ENCODE measurements around the gene ZBTB24. TPM values are rescaled to one million over a fixed set of nuclear protein-coding genes. Genes with fewer than 3 reads are reported as not detected.
A peak's percentile ranks its signal among the peaks of the same experiment; 100 is the strongest.

The ZBTB24 gene
- total and polyA plus RNA-seq, 2 of the 13 experiments (the other 11 are each of a cell fraction or from before 2014, with no cell fraction given), result 1.5 to 6.2 TPM

DNA sequence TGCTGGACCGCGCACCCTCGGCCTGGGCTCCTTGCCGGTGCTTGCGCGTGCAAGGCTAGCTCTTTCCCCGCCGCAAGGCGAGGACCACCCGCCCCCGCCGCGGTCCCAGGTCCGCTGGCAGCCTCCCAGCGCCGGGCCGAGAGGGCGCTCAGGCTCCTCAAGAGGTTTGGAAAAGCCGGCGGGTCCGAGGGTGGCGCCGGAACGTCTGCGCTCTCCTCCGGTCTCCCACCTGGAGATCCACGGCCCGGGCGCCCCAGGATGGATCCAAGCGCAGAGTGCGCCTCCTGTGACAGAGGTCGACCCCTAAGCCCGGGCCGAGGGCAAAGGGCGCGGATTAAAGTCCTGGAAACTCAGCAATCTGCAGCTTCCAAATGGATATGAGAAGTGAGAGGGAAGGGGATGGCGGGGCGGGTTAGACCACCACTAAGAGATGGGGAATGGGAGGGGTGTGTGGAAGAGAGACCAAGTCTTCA is 26.9 kb downstream of the ZBTB24 start (continued):
- TF ChIP-seq HMGA1 (CRISPR knock-in tag; conservative IDR thresholded peaks at IDR 0.05), result no peak
- TF ChIP-seq ZFP36L2 (CRISPR knock-in tag; IDR thresholded peaks at IDR 0.05), result no peak
- TF ChIP-seq KAT2B (IDR thresholded peaks at IDR 0.05; ENCODE audit: borderline replicate concordance, low read depth, low read length), result no peak
- TF ChIP-seq LCORL (IDR thresholded peaks at IDR 0.05), result no peak
- peak; percentile 43; the same call in 1 of the 2 replicates for TF ChIP-seq LCORL (CRISPR knock-in tag; IDR thresholded peaks at IDR 0.05)
- TF ChIP-seq ARHGAP35 (CRISPR knock-in tag; IDR thresholded peaks at IDR 0.05; ENCODE audit: borderline replicate concordance), result no peak
- TF ChIP-seq, protein P1, sequence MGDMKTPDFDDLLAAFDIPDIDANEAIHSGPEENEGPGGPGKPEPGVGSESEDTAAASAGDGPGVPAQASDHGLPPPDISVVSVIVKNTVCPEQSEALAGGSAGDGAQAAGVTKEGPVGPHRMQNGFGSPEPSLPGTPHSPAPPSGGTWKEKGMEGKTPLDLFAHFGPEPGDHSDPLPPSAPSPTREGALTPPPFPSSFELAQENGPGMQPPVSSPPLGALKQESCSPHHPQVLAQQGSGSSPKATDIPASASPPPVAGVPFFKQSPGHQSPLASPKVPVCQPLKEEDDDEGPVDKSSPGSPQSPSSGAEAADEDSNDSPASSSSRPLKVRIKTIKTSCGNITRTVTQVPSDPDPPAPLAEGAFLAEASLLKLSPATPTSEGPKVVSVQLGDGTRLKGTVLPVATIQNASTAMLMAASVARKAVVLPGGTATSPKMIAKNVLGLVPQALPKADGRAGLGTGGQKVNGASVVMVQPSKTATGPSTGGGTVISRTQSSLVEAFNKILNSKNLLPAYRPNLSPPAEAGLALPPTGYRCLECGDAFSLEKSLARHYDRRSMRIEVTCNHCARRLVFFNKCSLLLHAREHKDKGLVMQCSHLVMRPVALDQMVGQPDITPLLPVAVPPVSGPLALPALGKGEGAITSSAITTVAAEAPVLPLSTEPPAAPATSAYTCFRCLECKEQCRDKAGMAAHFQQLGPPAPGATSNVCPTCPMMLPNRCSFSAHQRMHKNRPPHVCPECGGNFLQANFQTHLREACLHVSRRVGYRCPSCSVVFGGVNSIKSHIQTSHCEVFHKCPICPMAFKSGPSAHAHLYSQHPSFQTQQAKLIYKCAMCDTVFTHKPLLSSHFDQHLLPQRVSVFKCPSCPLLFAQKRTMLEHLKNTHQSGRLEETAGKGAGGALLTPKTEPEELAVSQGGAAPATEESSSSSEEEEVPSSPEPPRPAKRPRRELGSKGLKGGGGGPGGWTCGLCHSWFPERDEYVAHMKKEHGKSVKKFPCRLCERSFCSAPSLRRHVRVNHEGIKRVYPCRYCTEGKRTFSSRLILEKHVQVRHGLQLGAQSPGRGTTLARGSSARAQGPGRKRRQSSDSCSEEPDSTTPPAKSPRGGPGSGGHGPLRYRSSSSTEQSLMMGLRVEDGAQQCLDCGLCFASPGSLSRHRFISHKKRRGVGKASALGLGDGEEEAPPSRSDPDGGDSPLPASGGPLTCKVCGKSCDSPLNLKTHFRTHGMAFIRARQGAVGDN (CRISPR knock-in tag; IDR thresholded peaks at IDR 0.05), result peak; percentile 75
- TF ChIP-seq ZNF235 (CRISPR knock-in tag; IDR thresholded peaks at IDR 0.05; ENCODE audit: borderline replicate concordance), result no peak
- TF ChIP-seq KLF11 (CRISPR knock-in tag; IDR thresholded peaks at IDR 0.05), result no peak
- TF ChIP-seq ETV5 (CRISPR knock-in tag; IDR thresholded peaks at IDR 0.05; ENCODE audit: borderline replicate concordance), result no peak
- TF ChIP-seq ZMYM2 (CRISPR knock-in tag; IDR thresholded peaks at IDR 0.05), result no peak
- TF ChIP-seq ZFP90 (CRISPR knock-in tag; IDR thresholded peaks at IDR 0.05; ENCODE audit: borderline replicate concordance), result 0 out of 2 replicates have a peak, but pooled peaks have one; percentile 21
- TF ChIP-seq HOXA3 (CRISPR knock-in tag; IDR thresholded peaks at IDR 0.05), result peak; percentile 35; the same call in 1 of the 2 replicates
- TF ChIP-seq ZBTB7B (CRISPR knock-in tag; IDR thresholded peaks at IDR 0.05), result peak; percentile 55; the same call in 1 of the 2 replicates
- no peak for TF ChIP-seq ZNF746 (CRISPR knock-in tag; IDR thresholded peaks at IDR 0.05)
- no peak for TF ChIP-seq ZNF605 (CRISPR knock-in tag; IDR thresholded peaks at IDR 0.05)
- TF ChIP-seq SAP130 (CRISPR knock-in tag; IDR thresholded peaks at IDR 0.05; ENCODE audit: low read depth), result peak; percentile 6; the same call in 1 of the 2 replicates
- TF ChIP-seq, protein P2, sequence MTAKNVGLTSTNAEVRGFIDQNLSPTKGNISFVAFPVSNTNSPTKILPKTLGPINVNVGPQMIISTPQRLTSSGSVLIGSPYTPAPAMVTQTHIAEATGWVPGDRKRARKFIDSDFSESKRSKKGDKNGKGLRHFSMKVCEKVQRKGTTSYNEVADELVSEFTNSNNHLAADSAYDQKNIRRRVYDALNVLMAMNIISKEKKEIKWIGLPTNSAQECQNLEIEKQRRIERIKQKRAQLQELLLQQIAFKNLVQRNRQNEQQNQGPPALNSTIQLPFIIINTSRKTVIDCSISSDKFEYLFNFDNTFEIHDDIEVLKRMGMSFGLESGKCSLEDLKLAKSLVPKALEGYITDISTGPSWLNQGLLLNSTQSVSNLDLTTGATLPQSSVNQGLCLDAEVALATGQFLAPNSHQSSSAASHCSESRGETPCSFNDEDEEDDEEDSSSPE (CRISPR knock-in tag; IDR thresholded peaks at IDR 0.05), result no peak
- TF ChIP-seq ZNF607 (CRISPR knock-in tag; IDR thresholded peaks at IDR 0.05; ENCODE audit: borderline replicate concordance), result no peak
- TF ChIP-seq ISL2 (CRISPR knock-in tag; IDR thresholded peaks at IDR 0.05), result peak; percentile 21; the same call in 1 of the 2 replicates
- TF ChIP-seq EED (CRISPR knock-in tag; IDR thresholded peaks at IDR 0.05), result 0 out of 2 replicates have a peak, but pooled peaks have one; percentile 33
- TF ChIP-seq, protein P3, sequence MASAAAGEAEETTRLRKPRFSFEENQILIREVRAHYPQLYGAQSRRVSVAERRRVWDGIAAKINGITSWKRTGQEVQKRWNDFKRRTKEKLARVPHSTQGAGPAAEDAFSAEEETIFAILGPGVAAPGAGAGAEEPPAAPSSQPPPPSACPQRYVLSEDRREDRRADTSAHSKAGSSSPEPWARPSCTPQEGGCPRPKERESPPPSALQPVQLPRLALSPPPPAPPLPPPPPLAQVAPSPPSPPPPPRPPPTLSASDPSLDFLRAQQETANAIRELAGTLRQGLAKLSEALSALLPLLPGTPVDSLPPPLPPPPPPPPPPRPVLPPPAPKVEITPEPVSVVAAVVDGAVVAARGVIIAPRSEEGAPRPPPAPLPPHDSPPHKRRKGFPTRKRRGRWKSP (CRISPR knock-in tag; IDR thresholded peaks at IDR 0.05), result peak; percentile 51; the same call in 1 of the 2 replicates
- no peak for TF ChIP-seq ZNF816 (CRISPR knock-in tag; IDR thresholded peaks at IDR 0.05; ENCODE audit: borderline replicate concordance)
- TF ChIP-seq ZNF75D (CRISPR knock-in tag; IDR thresholded peaks at IDR 0.05; ENCODE audit: borderline replicate concordance), result no peak
